Measurements from ENCODE around the gene CLEC2B.

Gene CLEC2B

DNA sequence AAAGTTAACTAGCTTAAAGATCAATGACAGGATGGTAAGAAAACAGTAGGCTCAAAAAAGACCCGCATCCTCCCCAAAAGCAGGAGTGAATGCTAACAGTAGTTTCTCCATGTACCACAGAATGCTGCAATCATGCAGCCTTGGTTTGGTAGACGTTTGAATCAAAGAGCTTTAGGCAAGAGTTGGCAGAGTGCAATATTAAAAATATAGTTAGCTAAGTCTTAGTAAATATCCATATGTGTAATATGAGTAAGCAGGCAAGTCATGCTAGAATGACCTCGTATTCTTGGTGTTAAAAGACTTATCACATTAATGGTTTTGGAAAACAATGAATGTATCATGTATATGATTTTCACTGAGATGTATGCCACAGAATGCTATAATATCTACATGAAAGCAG lies 60.6 kb downstream of the CLEC2B start:
- DNase-seq, result no peak

DNA sequence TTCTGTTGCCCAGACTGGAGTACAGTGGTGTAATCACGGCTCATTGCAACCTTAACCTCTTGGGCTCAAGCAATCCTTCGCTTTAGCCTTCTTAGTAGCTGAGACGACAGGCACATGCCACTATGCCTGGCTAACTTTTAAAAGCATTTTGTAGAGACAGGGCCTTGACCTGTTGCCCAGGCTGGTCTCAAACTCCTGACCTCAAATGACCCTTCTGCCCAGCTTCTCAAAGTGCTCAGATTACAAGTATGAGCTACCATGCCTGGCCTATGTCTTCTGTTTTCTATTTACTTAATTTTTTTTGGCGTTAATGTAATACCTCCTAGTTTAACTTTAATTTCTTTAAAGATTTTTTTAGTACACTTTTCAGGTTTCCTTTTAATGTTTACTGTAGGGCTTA lies 62.4 kb downstream of the CLEC2B start:
- DNase-seq, result no peak

GRCh38 chr12:9805883-9806282 lies 63.3 kb downstream of the CLEC2B start:
- no peak for DNase-seq

Data from fibroblast of skin of scalp (primary cell).